IPS-20b (cell line): ENCODE data around the gene XRCC1.

Experiments used
- H3K27ac ChIP-seq: one replicate; pipeline ENCODE4 v1.5.1; 2013; ENCODE audit warnings: low read length
- H3K27me3 ChIP-seq: 2 replicates; pipeline ENCODE4 v1.6.1; 2013; ENCODE audit warnings: mild to moderate bottlenecking, low read length, inconsistent platforms; ENCODE audit not compliant: insufficient read depth
- H3K36me3 ChIP-seq: 2 replicates; pipeline ENCODE4 v1.6.1; 2013; ENCODE audit warnings: low read depth, mild to moderate bottlenecking, inconsistent platforms, low read length, moderate library complexity; ENCODE audit not compliant: insufficient read depth
- H3K4me1 ChIP-seq: 2 replicates; pipeline ENCODE4 v1.6.1; 2013; ENCODE audit warnings: mild to moderate bottlenecking, control low read depth, inconsistent platforms, low read length, moderate library complexity; ENCODE audit not compliant: insufficient read depth
- H3K4me3 ChIP-seq: 2 replicates; pipeline ENCODE4 v1.5.1; 2013; ENCODE audit warnings: mild to moderate bottlenecking, low read length, inconsistent platforms
- H3K9ac ChIP-seq: 2 replicates; pipeline ENCODE4 v1.6.1; 2013; ENCODE audit warnings: low read depth, mild to moderate bottlenecking, inconsistent platforms, low read length, moderate library complexity
- H3K9me3 ChIP-seq: 2 replicates; pipeline ENCODE4 v1.6.1; 2013; ENCODE audit warnings: mild to moderate bottlenecking, low read depth, low read length, inconsistent platforms; ENCODE audit not compliant: insufficient read depth

Gene XRCC1

DNA sequence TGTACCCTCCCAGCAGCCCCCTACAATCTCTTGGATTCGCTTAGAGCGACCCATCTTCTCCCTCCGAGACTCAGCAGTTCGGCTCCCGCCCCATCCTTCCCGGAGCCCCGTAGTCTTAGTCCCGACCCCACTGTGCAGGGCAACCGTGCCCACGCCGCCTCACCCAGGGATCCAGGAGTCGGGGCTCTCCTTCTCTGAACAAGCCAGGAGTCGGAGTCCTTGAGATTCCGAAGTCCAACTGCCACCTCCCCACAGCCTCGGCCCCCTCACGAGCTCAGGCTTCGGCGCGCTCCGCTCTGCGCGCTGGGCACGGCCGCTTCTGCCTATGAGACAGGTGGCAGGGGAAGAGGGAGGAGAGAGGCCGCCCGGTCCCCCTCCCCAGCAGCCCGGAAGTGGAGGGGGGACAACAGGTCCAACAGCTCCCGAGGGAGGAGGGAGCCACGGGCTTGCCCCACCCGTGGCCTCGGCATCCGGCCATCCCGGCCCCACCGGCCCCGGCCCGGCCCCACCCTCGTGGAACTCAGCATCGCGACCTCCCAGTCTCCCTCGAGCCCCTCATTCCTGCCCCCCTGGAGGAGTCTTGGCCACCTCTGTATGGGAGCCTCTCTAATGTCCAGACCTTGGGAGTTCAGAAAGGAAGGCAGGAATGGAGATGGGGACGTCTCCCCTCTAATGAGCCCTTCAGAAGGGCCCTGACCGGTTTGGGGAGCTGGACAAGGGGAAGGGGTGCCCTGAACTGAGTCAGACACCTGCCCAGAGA lies 70.7 kb downstream of the XRCC1 start, which contains the start of gene PHLDB3:
Gene PHLDB3 (minus strand): TSS at position 321 of the 760 bp plus-strand sequence. CDS start 628 bp downstream, outside the sequence.
- Histone ChIP-seq H3K36me3 (no peaks in the 10 kb centered on the region), H3K9me3 (no peaks in the 10 kb centered on the region), H3K4me1 (no peaks in the 10 kb centered on the region; the same call in 1 of the 2 replicates), H3K27me3 (peaks cover 38% of the 10 kb centered on the region), H3K9ac (peak within 1 kb of the TSS; percentile 71), H3K4me3 (peak within 1 kb of the TSS; percentile 89), H3K27ac (no peak within 1 kb of the TSS)

GRCh38 chr19:43503501-43504425 lies 71.6 kb downstream of the XRCC1 start:
- Histone ChIP-seq H3K27ac (no peak overlapping the region), H3K9ac (peak overlapping the region; percentile 71), H3K36me3 (no peaks in the 10 kb centered on the region), H3K4me3 (peak overlapping the region; percentile 89), H3K4me1 (no peaks in the 10 kb centered on the region; the same call in 1 of the 2 replicates), H3K9me3 (no peaks in the 10 kb centered on the region), H3K27me3 (peaks cover 38% of the 10 kb centered on the region)

GRCh38 chr19:43502419-43502976 lies 72.8 kb downstream of the XRCC1 start:
- no peak overlapping the region for H3K27ac ChIP-seq
- no peaks in the 10 kb centered on the region; the same call in 1 of the 2 replicates for H3K4me1 ChIP-seq
- no peaks in the 10 kb centered on the region for H3K9me3 ChIP-seq
- H3K36me3 ChIP-seq = no peaks in the 10 kb centered on the region
- peaks cover 38% of the 10 kb centered on the region for H3K27me3 ChIP-seq
- peak overlapping the region; percentile 70; the same call in 1 of the 2 replicates for H3K4me3 ChIP-seq
- no peak overlapping the region for H3K9ac ChIP-seq

DNA sequence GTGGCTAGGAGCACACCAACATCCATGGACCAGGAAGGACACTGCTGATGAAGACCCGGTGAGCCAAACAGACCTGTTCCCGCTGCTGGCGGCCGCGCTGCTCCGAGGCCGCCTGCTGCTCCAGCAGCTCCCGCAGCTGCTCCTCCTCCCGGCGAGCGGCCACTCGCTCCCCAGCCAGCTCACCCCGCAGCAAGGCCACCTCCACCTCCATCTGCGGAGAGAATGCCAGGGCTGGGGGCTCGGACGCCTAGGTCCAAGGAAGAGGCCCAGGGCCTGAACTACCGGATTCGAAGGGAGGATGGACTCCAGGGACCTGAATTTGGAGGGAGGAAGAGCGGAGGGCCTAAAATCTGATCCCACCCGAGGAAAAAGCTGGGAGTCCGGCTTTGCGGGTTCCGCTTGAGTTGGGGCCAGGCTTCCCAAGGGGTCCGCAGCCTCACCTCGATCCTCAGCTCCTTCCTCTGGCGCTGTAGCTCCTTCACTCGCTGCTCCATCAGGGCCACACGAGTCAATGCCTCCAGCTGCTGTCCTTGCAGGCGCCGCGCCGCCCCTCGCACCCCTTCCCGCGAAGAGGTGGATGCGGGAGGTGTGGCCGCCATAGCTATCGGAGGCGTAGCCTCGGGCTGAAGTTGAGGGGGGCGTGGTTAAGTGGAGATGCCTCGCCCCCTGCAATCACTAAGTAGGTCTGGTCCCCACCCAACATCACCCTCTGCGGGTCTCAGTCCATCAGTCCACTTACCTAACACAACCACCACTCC lies 73.5 kb downstream of the XRCC1 start:
- H3K27me3 ChIP-seq = peaks cover 38% of the 10 kb centered on the region
- peak overlapping the region; percentile 70 for H3K4me3 ChIP-seq
- peak overlapping the region; percentile 57; the same call in 1 of the 2 replicates for H3K9ac ChIP-seq
- no peaks in the 10 kb centered on the region; the same call in 1 of the 2 replicates for H3K4me1 ChIP-seq
- H3K36me3 ChIP-seq = no peaks in the 10 kb centered on the region
- H3K9me3 ChIP-seq = no peaks in the 10 kb centered on the region
- H3K27ac ChIP-seq = no peak overlapping the region

- Histone ChIP-seq H3K9me3 (no peaks in the 10 kb centered on the region), H3K4me1 (no peaks in the 10 kb centered on the region; the same call in 1 of the 2 replicates), H3K4me3 (no peak overlapping the region), H3K27me3 (peaks cover 28% of the 10 kb centered on the region), H3K27ac (no peak overlapping the region), H3K36me3 (no peaks in the 10 kb centered on the region), H3K9ac (no peak overlapping the region)
Observed at GRCh38 chr19:43499042-43499441, 76.3 kb downstream of the XRCC1 start.

DNA sequence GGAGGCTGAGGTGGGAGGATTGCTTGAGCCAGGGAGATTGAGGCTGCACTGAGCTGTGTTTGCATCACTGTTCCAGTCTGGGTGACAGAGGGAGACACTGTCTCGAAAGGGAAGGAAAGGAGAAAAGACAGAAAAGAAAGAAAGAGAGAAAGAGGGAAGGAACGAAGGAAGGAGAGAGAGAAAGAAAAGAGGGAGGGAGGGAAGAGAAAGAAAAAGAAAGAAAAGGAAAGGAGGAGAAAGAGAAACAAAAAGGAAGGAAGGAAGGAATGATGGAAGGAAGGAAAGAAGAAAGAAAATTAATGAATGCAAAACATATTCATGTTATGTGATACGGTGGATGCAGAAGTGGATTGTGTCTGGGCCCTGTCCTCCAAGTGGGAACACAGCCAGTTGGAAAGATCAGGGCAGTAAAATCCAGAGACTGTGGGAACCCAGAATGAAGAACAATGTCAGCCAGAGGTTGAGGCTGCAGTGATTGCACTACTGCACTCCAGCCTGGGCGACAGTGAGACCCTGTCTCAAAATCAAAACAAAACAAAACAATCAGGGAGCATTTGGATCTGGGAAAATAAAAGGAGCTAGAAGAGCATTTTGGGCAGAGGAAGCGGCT lies 77.0 kb downstream of the XRCC1 start:
- Histone ChIP-seq H3K4me1 (no peaks in the 10 kb centered on the region; the same call in 1 of the 2 replicates), H3K27ac (no peak overlapping the region), H3K36me3 (no peaks in the 10 kb centered on the region), H3K4me3 (no peak overlapping the region), H3K27me3 (peaks cover 22% of the 10 kb centered on the region), H3K9me3 (no peaks in the 10 kb centered on the region), H3K9ac (no peak overlapping the region)

- no peak overlapping the region for H3K9ac ChIP-seq
- no peak overlapping the region for H3K4me3 ChIP-seq
- H3K36me3 ChIP-seq = no peaks in the 10 kb centered on the region
Observed at GRCh38 chr19:43496960-43497359, 78.4 kb downstream of the XRCC1 start.

GRCh38 chr19:43495082-43495481 lies 80.2 kb downstream of the XRCC1 start:
- no peaks in the 10 kb centered on the region for H3K36me3 ChIP-seq

More at GRCh38 chr19:43496960-43497359, 78.4 kb downstream of the XRCC1 start:
- peaks cover 8% of the 10 kb centered on the region; the same call in 1 of the 2 replicates for H3K27me3 ChIP-seq
- no peak overlapping the region for H3K27ac ChIP-seq
- H3K9me3 ChIP-seq = no peaks in the 10 kb centered on the region
- H3K4me1 ChIP-seq = no peaks in the 10 kb centered on the region

More at GRCh38 chr19:43495082-43495481, 80.2 kb downstream of the XRCC1 start:
- no peaks in the 10 kb centered on the region for H3K27me3 ChIP-seq
- no peak overlapping the region for H3K27ac ChIP-seq
- H3K4me3 ChIP-seq = no peak overlapping the region
- no peaks in the 10 kb centered on the region for H3K9me3 ChIP-seq
- no peak overlapping the region for H3K9ac ChIP-seq
- no peaks in the 10 kb centered on the region for H3K4me1 ChIP-seq
